Upper lobe of right lung (tissue), 1 donor: ENCODE measurements around the gene AFF4. TPM values are rescaled to one million over a fixed set of nuclear protein-coding genes. Genes with fewer than 3 reads are reported as not detected.
A peak's percentile ranks its signal among the peaks of the same experiment; 100 is the strongest.

Source experiments
- ATAC-seq: fragments of 200-7000 bp; cut with Tn5 transposase; one replicate; pipeline ENCODE4 v1.9.1; 2020; ENCODE audit warnings: mild to moderate bottlenecking, moderate library complexity
- DNase-seq: peaks from one replicate; pipeline ENCODE4 v3.0.0-alpha.2; 2020
- H3K27ac ChIP-seq: fragments of 200-600 bp; one replicate; pipeline ENCODE4 v1.8.0; 2022
- H3K27me3 ChIP-seq: fragments of 200-600 bp; one replicate; pipeline ENCODE4 v1.8.0; 2022; ENCODE audit warnings: mild to moderate bottlenecking
- H3K36me3 ChIP-seq: fragments of 200-600 bp; one replicate; pipeline ENCODE4 v1.8.0; 2022
- H3K4me1 ChIP-seq: fragments of 200-600 bp; one replicate; pipeline ENCODE4 v1.8.0; 2022
- H3K4me3 ChIP-seq: fragments of 200-600 bp; one replicate; pipeline ENCODE4 v1.8.0; 2022; ENCODE audit warnings: mild to moderate bottlenecking
- H3K9me3 ChIP-seq: fragments of 200-600 bp; one replicate; pipeline ENCODE4 v1.8.0; 2022
- CTCF ChIP-seq: fragments of 200-600 bp; IDR thresholded peaks from one replicate; pipeline ENCODE4 v1.8.0; 2022; ENCODE audit warnings: antibody characterized with exemption
- intact Hi-C: fragments of 100-400 bp; cut with DNase I; formaldehyde crosslinking; loops from one replicate; pipeline ENCODE4 v1.11.0; 2022
- total RNA-seq: library from RNA; stranded (reverse); fragmentation: NEBNext Ultra II Directional; extraction: Animal tissue kit (Norgen Biotek cat#: 25700); gene quantifications from one replicate; pipeline ENCODE4 v1.2.1, GENCODE V29; 2021
- donor health status: DM: no; HTN: yes; CAD: no; lungs with severe emphysema.

AFF4 gene
- total RNA-seq, 1 donor from 2014 or later: 76.9 TPM

- intact Hi-C loops: no loop called here
- ATAC-seq: no peak
- Histone ChIP-seq H3K27me3 (no peaks in the 10 kb centered on the region), H3K27ac (no peak overlapping the region), H3K4me1 (no peaks in the 10 kb centered on the region), H3K9me3 (no peaks in the 10 kb centered on the region), H3K4me3 (no peak overlapping the region), H3K36me3 (no peaks in the 10 kb centered on the region)
- no peak for TF ChIP-seq CTCF
- DNase-seq: no peak
These were observed 114.1 kb downstream of the AFF4 start for GRCh38 chr5:132849347-132849746.

- Histone ChIP-seq H3K9me3 (no peaks in the 10 kb centered on the region), H3K27me3 (no peaks in the 10 kb centered on the region), H3K4me3 (no peak overlapping the region), H3K27ac (no peak overlapping the region), H3K4me1 (no peaks in the 10 kb centered on the region), H3K36me3 (no peaks in the 10 kb centered on the region)
- DNase-seq: no peak
- no peak for TF ChIP-seq CTCF
- ATAC-seq: no peak
- intact Hi-C loops: no loop called here
These were observed 115.2 kb downstream of the AFF4 start for GRCh38 chr5:132848270-132848669.

GRCh38 chr5:132841305-132841704 lies 122.1 kb downstream of the AFF4 start:
- H3K27me3 ChIP-seq: no peaks in the 10 kb centered on the region
- peaks cover 21% of the 10 kb centered on the region for H3K4me1 ChIP-seq
- H3K36me3 ChIP-seq: no peaks in the 10 kb centered on the region
- H3K9me3 ChIP-seq: no peaks in the 10 kb centered on the region
- ATAC-seq: peak; percentile 66
- H3K4me3 ChIP-seq: no peak overlapping the region
- TF ChIP-seq CTCF: no peak
- H3K27ac ChIP-seq: peak overlapping the region; percentile 79
- intact Hi-C loops: no loop called here
- peak; percentile 79 for DNase-seq

GRCh38 chr5:132840896-132841295 lies 122.5 kb downstream of the AFF4 start:
- DNase-seq (peak; percentile 25), ATAC-seq (peak; percentile 51)
- H3K27me3 ChIP-seq: no peaks in the 10 kb centered on the region
- peaks cover 21% of the 10 kb centered on the region for H3K4me1 ChIP-seq
- peak overlapping the region; percentile 79 for H3K27ac ChIP-seq
- no peak overlapping the region for H3K4me3 ChIP-seq
- H3K9me3 ChIP-seq: no peaks in the 10 kb centered on the region
- no peaks in the 10 kb centered on the region for H3K36me3 ChIP-seq
- no peak for TF ChIP-seq CTCF
- intact Hi-C loops: no loop called here

GRCh38 chr5:132840313-132840712 lies 123.1 kb downstream of the AFF4 start:
- Histone ChIP-seq H3K27ac (peak overlapping the region; percentile 79), H3K4me3 (no peak overlapping the region), H3K27me3 (no peaks in the 10 kb centered on the region), H3K4me1 (peaks cover 21% of the 10 kb centered on the region), H3K9me3 (no peaks in the 10 kb centered on the region), H3K36me3 (no peaks in the 10 kb centered on the region)
- no peak for TF ChIP-seq CTCF
- intact Hi-C loops: no loop called here
- DNase-seq (no peak), ATAC-seq (no peak)
